IMR-90 (cell line): ENCODE measurements around the gene MYH3. TPM values are rescaled to one million over a fixed set of nuclear protein-coding genes. Genes with fewer than 3 reads are reported as not detected.

Source experiments
- ATAC-seq: fragments of 200-7000 bp; cut with Tn5 transposase; 2 replicates; pipeline ENCODE4 v1.9.1; 2020; ENCODE audit warnings: low read depth, mild to moderate bottlenecking, moderate library complexity
- BruUV-seq: library from RNA; stranded (reverse); fragments of 400-500 nt; replicated peaks from 2 replicates; lab custom pipeline; 2021; lab: Mats Ljungman, UMichigan
- CTCF ChIA-PET: fragments of 300-600 bp; formaldehyde crosslinking; extraction: SDS; loops from one replicate; lab custom pipeline; 2021; ENCODE audit warnings: antibody characterized with exemption; lab: Yijun Ruan, JAX
- POLR2A ChIA-PET: fragments of 300-600 bp; sonication (Branson Sonifier 250); formaldehyde crosslinking; loops from one replicate; lab custom pipeline; 2022; ENCODE audit warnings: antibody characterized with exemption; ENCODE audit not compliant: unreplicated experiment; lab: Charles Lee
- DNase-seq: peaks from one replicate; pipeline ENCODE4 v3.0.0; 2013
- H2AFZ ChIP-seq: replicated peaks from 2 replicates; pipeline ENCODE3; 2013; ENCODE audit warnings: low read length, mild to moderate bottlenecking; ENCODE audit not compliant: poor library complexity
- H2AK5ac ChIP-seq: 2 replicates; pipeline ENCODE4 v1.6.1; 2013; ENCODE audit warnings: low read depth, low read length, inconsistent platforms
- H2AK9ac ChIP-seq: replicated peaks from 2 replicates; pipeline ENCODE3; 2013; ENCODE audit warnings: mild to moderate bottlenecking, low read depth, low read length, moderate library complexity; ENCODE audit not compliant: poor library complexity
- H2BK120ac ChIP-seq: 2 replicates; pipeline ENCODE4 v1.6.1; 2013; ENCODE audit warnings: low read depth, low read length, inconsistent platforms
- H2BK15ac ChIP-seq: 3 replicates; pipeline ENCODE4 v1.6.1; 2013; ENCODE audit warnings: low read depth, low read length, inconsistent platforms
- H2BK20ac ChIP-seq: 2 replicates; pipeline ENCODE4 v1.6.1; 2013; ENCODE audit warnings: low read depth, mild to moderate bottlenecking, inconsistent platforms, low read length, moderate library complexity
- H2BK5ac ChIP-seq: 2 replicates; pipeline ENCODE4 v1.6.1; 2013; ENCODE audit warnings: mild to moderate bottlenecking, low read depth, low read length, inconsistent platforms; ENCODE audit not compliant: poor library complexity, severe bottlenecking
- H3K14ac ChIP-seq: replicated peaks from 2 replicates; pipeline ENCODE4 v1.6.1; 2013; ENCODE audit warnings: low read depth, low read length, inconsistent platforms
- H3K18ac ChIP-seq: 2 replicates; pipeline ENCODE4 v1.6.1; 2013; ENCODE audit warnings: low read depth, low read length, control low read depth
- H3K23ac ChIP-seq: 2 replicates; pipeline ENCODE4 v1.6.1; 2013; ENCODE audit warnings: low read depth, low read length, inconsistent platforms
- H3K27ac ChIP-seq: 2 replicates; pipeline ENCODE4 v1.5.1; 2013; ENCODE audit warnings: mild to moderate bottlenecking, control low read depth, low read length; ENCODE audit not compliant: insufficient read depth
- H3K27me3 ChIP-seq: 2 replicates; pipeline ENCODE4 v1.6.1; 2013; ENCODE audit warnings: low read length; ENCODE audit not compliant: control insufficient read depth, insufficient read depth
- H3K36me3 ChIP-seq: 2 replicates; pipeline ENCODE4 v1.6.1; 2013; ENCODE audit warnings: low read length, mixed read lengths; ENCODE audit not compliant: control insufficient read depth, insufficient read depth
- H3K4ac ChIP-seq: 2 replicates; pipeline ENCODE4 v1.6.1; 2013; ENCODE audit warnings: low read depth, low read length, inconsistent platforms
- H3K4me1 ChIP-seq: 2 replicates; pipeline ENCODE4 v1.6.1; 2013; ENCODE audit warnings: low read length, mixed read lengths; ENCODE audit not compliant: control insufficient read depth, insufficient read depth
- H3K4me2 ChIP-seq: 2 replicates; pipeline ENCODE4 v1.6.1; 2013; ENCODE audit warnings: low read depth, mild to moderate bottlenecking, control low read depth, low read length, moderate library complexity
- H3K4me3 ChIP-seq: 2 replicates; pipeline ENCODE4 v1.5.1; 2013; ENCODE audit warnings: low read depth, mild to moderate bottlenecking, control low read depth, low read length, moderate library complexity; ENCODE audit not compliant: insufficient read depth
- H3K56ac ChIP-seq: 2 replicates; pipeline ENCODE4 v1.6.1; 2013; ENCODE audit warnings: low read length, inconsistent platforms; ENCODE audit not compliant: insufficient read depth; ENCODE audit errors: extremely low read depth
- H3K79me1 ChIP-seq, 2 experiments: 2 replicates each; pipeline ENCODE4 v1.6.1; 2013; ENCODE audit warnings: low read length in 2 of 2, inconsistent platforms in 1 of 2, low read depth in 1 of 2
- H3K9ac ChIP-seq: 2 replicates; pipeline ENCODE4 v1.6.1; 2013; ENCODE audit warnings: low read depth, low read length, control low read depth
- H3K9me1 ChIP-seq: 2 replicates; pipeline ENCODE4 v1.6.1; 2013; ENCODE audit warnings: low read length, inconsistent platforms; ENCODE audit not compliant: insufficient read depth
- H3K9me3 ChIP-seq: 2 replicates; pipeline ENCODE4 v1.6.1; 2013; ENCODE audit warnings: low read length; ENCODE audit not compliant: control insufficient read depth, insufficient read depth
- H4K20me1 ChIP-seq: 2 replicates; pipeline ENCODE4 v1.6.1; 2013; ENCODE audit warnings: low read length, inconsistent platforms; ENCODE audit not compliant: insufficient read depth
- H4K5ac ChIP-seq: 2 replicates; pipeline ENCODE4 v1.6.1; 2013; ENCODE audit warnings: mild to moderate bottlenecking, low read depth, low read length, control low read depth
- H4K8ac ChIP-seq, 2 experiments: 2 replicates each; pipeline ENCODE4 v1.6.1; 2013; ENCODE audit warnings: low read depth in 2 of 2, low read length in 2 of 2, control low read depth in 1 of 2, inconsistent platforms in 1 of 2
- H4K91ac ChIP-seq: 2 replicates; pipeline ENCODE4 v1.6.1; 2013; ENCODE audit warnings: low read depth, low read length, inconsistent platforms; ENCODE audit not compliant: insufficient read depth
- BHLHE40 ChIP-seq: fragments of 150-350 bp; IDR thresholded peaks from 2 replicates; pipeline ENCODE4 v1.6.1; 2016; ENCODE audit warnings: mild to moderate bottlenecking, low read depth, low read length
- CHD1 ChIP-seq: IDR thresholded peaks from 2 replicates; pipeline ENCODE4 v1.6.1; 2012; ENCODE audit warnings: low read depth, low read length, improper control_type of control experiment
- FOS ChIP-seq: fragments of 150-350 bp; IDR thresholded peaks from 2 replicates; pipeline ENCODE4 v1.6.1; 2016; ENCODE audit warnings: low read depth, low read length
- MAZ ChIP-seq: IDR thresholded peaks from 2 replicates; pipeline ENCODE4 v1.6.1; 2012; ENCODE audit warnings: low read depth, mild to moderate bottlenecking, low read length, improper control_type of control experiment, moderate library complexity, borderline replicate concordance
- MXI1 ChIP-seq: IDR thresholded peaks from 2 replicates; pipeline ENCODE4 v1.6.1; 2012; ENCODE audit warnings: low read depth, mild to moderate bottlenecking, low read length, moderate library complexity, borderline replicate concordance
- NFE2L2 ChIP-seq: fragments of 150-350 bp; IDR thresholded peaks from 2 replicates; pipeline ENCODE4 v1.6.1; 2016; ENCODE audit warnings: low read depth, mild to moderate bottlenecking, low read length
- SMC3 ChIP-seq: fragments of 150-350 bp; IDR thresholded peaks from 2 replicates; pipeline ENCODE4 v1.6.1; 2016; ENCODE audit warnings: low read depth, mild to moderate bottlenecking, antibody characterized with exemption, low read length, moderate library complexity
- WGBS, 2 experiments: methylation state at CpG; one replicate each; pipeline versions ENCODE4 v1.1.5 to v1.1.7; 2013; ENCODE audit warnings: missing lambda C conversion rate in 2 of 2; ENCODE audit not compliant: insufficient read length in 1 of 2; ENCODE audit errors: extremely low coverage in 2 of 2; 5-methylcytosine and 5-hydroxymethylcytosine counted together
- dilution Hi-C: fragments of 300-500 bp; cut with HindIII; formaldehyde crosslinking; loops from one replicate; pipeline ENCODE4 v1.14.3; 2018; ENCODE audit warnings: low sequenced_read_pairs; ENCODE audit not compliant: unreplicated experiment
- in situ Hi-C: fragments of 300-500 bp; cut with MboI; formaldehyde crosslinking; loops from 3 replicates; pipeline ENCODE4 v1.14.3; 2019; ENCODE audit warnings: low sequenced_read_pairs, inconsistent platforms, mixed read lengths
- intact Hi-C: fragments of 100-400 bp; cut with micrococcal nuclease; formaldehyde crosslinking; loops from 2 replicates; pipeline ENCODE4 v1.10.0; 2022
- polyA plus RNA-seq, 3 experiments: library from polyadenylated mRNA; depleted of rRNA; stranded (reverse); fragments of >200 nt; gene quantifications; 2 replicates each; pipeline ENCODE4 v1.2.3, GENCODE V29; 2012; ENCODE audit warnings: low replicate concordance in 1 of 3
- total RNA-seq: library from RNA; depleted of rRNA; stranded (reverse); fragments of >200 nt; gene quantifications from 2 replicates; pipeline ENCODE4 v1.2.3, GENCODE V29; 2012

The MYH3 gene
- total and polyA plus RNA-seq, 2 of the 4 experiments (the other 2 are of a cell fraction), result 0.54 to 0.63 TPM

GRCh38 chr17:10674704-10675103, 17.6 kb upstream of the MYH3 start:
- ChIA-PET POLR2A (no interaction called here), CTCF (interaction anchor here (1.7 kb wide), 1 partner anchor 9 kb away, joined by 3 read pairs; no protein-coding TSS in a partner anchor)
- no TSS peak for BruUV-seq
- peaks cover 21% of the 10 kb centered on the region for H3K36me3 ChIP-seq
- DNase-seq (no peak), ATAC-seq (no peak)
- H3K9ac ChIP-seq, result no peak overlapping the region
- no peaks in the 10 kb centered on the region for H3K27me3 ChIP-seq
- H3K56ac ChIP-seq, result no peak overlapping the region
- no peak overlapping the region for H3K4me3 ChIP-seq
- WGBS, 2 experiments, result 90% methylated on average over 2 of the region's 4 CpGs; no CpG with 5 or more reads in 1 of the 2 experiments
- no peak overlapping the region for H3K14ac ChIP-seq
- TF ChIP-seq BHLHE40, result no peak
- TF ChIP-seq MAZ, result no peak
- TF ChIP-seq MXI1, result no peak
- no peak for TF ChIP-seq SMC3
- TF ChIP-seq CHD1, result no peak
- no peak for TF ChIP-seq FOS
- TF ChIP-seq NFE2L2, result no peak
- no peaks in the 10 kb centered on the region for H3K4me1 ChIP-seq
- in situ Hi-C loops, result loop anchor here (25.0 kb wide), 1 partner anchor 1313 kb away; the partner anchor contains the start of gene ZNF18
- H2BK15ac ChIP-seq, result no peak overlapping the region
- no peak overlapping the region for H3K4me2 ChIP-seq
- H4K91ac ChIP-seq, result no peak overlapping the region
- H3K4ac ChIP-seq, result no peak overlapping the region
- no peak overlapping the region for H4K5ac ChIP-seq
- 0 out of 4 replicates have a peak, but pooled peaks cover 0 to 4% of the 10 kb centered on the region in 2 experiments for H3K79me1 ChIP-seq
- intact Hi-C loops, result no loop called here
- H2AFZ ChIP-seq, result no peak overlapping the region
- no peak overlapping the region for H3K23ac ChIP-seq
- no peak overlapping the region for H2AK9ac ChIP-seq
- no peak overlapping the region for H4K8ac ChIP-seq
- no peak overlapping the region for H2BK20ac ChIP-seq
- no peak overlapping the region for H3K18ac ChIP-seq
- H4K20me1 ChIP-seq, result no peaks in the 10 kb centered on the region
- H2BK5ac ChIP-seq, result no peak overlapping the region
- H2BK120ac ChIP-seq, result no peak overlapping the region
- dilution Hi-C loops, result no loop called here
- H3K9me1 ChIP-seq, result peaks cover 9% of the 10 kb centered on the region
- H2AK5ac ChIP-seq, result no peak overlapping the region
- H3K9me3 ChIP-seq, result no peaks in the 10 kb centered on the region
- no peak overlapping the region for H3K27ac ChIP-seq
